Sigmoid colon (tissue), 4 donors: Measurements from ENCODE around the gene SPAG16.

Experiments used
- CTCF ChIP-seq, 4 experiments: fragments of 450-650 bp in 3 of 4; fragments of 200-600 bp in 1 of 4; IDR thresholded peaks; one replicate each; pipeline ENCODE4 v1.5.1; 2016 to 2019; ENCODE audit warnings: antibody characterized with exemption in 4 of 4, mild to moderate bottlenecking in 3 of 4, moderate library complexity in 2 of 4
- EP300 ChIP-seq, 4 donors: sonication (generic); formaldehyde crosslinking; IDR thresholded peaks; one replicate each; pipeline ENCODE4 v1.6.1; 2017; ENCODE audit warnings: antibody characterized with exemption in 4 of 4

- TF ChIP-seq EP300 (IDR thresholded peaks at IDR 0.05) (no peak), CTCF (IDR thresholded peaks at IDR 0.05) (no peak)
These were observed 885.5 kb downstream of the SPAG16 start for GRCh38 chr2:214169736-214170135.
